SK-MEL-5 (cell line): ENCODE measurements around the gene SGPL1. TPM values are rescaled to one million over a fixed set of nuclear protein-coding genes. Genes with fewer than 3 reads are reported as not detected.
"Not testable (repeated sequence)": the region's sequence is repeated elsewhere in the genome, so short reads cannot be mapped to it uniquely, and the experiment has no call there.

Experiments used
- DNase-seq: peaks from one replicate; pipeline ENCODE4 v3.0.0-alpha.2; 2016; ENCODE audit warnings: low read depth, low spot score
- in situ Hi-C: cut with HindIII; loops from 2 replicates; pipeline ENCODE4 v1.10.0; 2016; ENCODE audit warnings: low sequenced_read_pairs, high pct_unique_total_duplicates, low pct_unique_long_range_greater_than_20kb
- small RNA-seq, 2 experiments: library from RNA; depleted of rRNA; stranded (forward); fragments of <200 nt; gene quantifications; one replicate each; pipeline ENCODE3, GENCODE V24; 2014
- total RNA-seq: library from RNA; depleted of rRNA; stranded (reverse); fragments of >200 nt; shearing (Covaris generic); gene quantifications from 2 replicates; pipeline ENCODE4 v1.2.3, GENCODE V29; 2014; rRNA removed

The SGPL1 gene
- total RNA-seq, 1 experiment from 2014 or later: 27.4 TPM

DNA sequence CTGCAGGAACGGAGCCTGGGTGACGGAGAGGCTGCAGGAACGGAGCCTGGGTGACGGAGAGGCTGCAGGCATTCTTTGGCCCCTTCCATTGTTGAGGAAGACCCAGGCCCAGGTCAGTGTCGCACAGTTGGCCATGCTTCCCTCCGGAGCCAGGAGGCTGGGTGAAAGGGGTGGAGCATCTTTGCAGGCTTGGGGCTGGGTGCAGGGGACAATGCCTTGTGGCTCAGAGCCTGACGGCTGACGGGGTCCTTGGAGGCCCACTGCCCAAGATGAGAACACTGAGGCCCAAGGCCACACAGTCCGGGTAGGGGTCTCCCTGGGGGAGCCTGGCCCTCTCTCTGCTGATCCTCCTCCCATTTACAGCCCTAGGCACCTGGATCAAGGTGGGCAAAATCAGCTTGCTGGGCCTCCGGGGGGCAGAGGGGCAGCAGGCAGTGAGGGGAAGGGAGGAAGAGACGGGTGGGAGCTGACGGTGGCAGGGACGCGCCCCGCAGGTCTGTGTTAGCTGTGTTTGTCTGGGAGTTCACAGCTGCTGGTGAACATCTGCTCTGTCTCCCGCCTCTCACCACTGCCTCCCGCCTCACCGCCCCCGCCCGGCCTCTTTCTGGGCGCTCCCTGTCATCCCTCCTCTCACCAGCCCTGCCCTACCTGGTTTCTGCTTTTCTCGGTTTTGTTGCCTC, 103.2 kb downstream of the SGPL1 start:
- DNase-seq: no peak
- in situ Hi-C loops: no loop called here

GRCh38 chr10:70919906-70920305, 104.2 kb downstream of the SGPL1 start:
- DNase-seq, in situ Hi-C loops: not testable (repeated sequence)

DNA sequence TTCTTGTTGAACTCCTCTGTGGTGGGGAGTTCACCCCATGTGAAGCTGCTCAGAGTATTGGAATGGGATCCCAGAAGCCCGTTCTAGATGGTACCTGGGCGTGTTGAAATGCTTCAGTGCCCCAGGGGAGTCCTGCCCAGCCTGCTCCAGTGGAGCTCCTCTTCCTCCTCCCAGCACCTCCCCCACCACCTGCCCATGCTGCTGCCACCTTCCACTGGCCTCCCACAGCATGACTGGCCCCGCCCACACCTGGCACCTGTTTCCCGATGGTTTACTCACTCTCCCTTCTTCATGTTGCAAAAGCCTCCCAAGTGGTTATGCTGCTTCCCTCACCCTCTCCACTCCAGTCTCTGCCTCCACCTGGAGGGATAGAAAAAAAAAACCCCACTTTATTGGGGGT, 104.8 kb downstream of the SGPL1 start:
- in situ Hi-C loops: no loop called here
- DNase-seq: no peak

DNA sequence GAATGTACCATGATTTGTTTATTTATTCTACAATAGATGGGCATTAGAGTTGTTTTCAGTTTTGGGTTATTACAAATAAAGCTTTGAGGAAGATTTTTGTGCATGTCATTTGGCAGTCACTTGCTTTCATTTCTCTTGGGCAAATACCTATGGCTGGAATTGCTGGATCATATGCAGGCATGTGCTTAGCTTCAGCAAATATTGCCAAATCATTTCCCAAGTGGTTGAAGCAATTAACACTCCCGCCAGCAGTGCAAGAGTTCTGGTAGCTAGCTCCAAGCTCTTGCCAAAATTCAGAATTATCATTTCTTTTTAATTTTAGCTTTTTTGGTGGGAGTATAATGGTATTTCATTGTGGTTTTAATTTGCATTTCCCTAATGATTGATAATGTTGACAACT, 105.5 kb downstream of the SGPL1 start:
- in situ Hi-C loops: no loop called here

GRCh38 chr10:70923696-70924095, 107.9 kb downstream of the SGPL1 start:
- DNase-seq: no peak
- in situ Hi-C loops: no loop called here

More for the DNA sequence above, 105.5 kb downstream of the SGPL1 start:
- no peak for DNase-seq

GRCh38 chr10:70925377-70926225, 109.9 kb downstream of the SGPL1 start:
- DNase-seq: peak; percentile 28
- in situ Hi-C loops: no loop called here

DNA sequence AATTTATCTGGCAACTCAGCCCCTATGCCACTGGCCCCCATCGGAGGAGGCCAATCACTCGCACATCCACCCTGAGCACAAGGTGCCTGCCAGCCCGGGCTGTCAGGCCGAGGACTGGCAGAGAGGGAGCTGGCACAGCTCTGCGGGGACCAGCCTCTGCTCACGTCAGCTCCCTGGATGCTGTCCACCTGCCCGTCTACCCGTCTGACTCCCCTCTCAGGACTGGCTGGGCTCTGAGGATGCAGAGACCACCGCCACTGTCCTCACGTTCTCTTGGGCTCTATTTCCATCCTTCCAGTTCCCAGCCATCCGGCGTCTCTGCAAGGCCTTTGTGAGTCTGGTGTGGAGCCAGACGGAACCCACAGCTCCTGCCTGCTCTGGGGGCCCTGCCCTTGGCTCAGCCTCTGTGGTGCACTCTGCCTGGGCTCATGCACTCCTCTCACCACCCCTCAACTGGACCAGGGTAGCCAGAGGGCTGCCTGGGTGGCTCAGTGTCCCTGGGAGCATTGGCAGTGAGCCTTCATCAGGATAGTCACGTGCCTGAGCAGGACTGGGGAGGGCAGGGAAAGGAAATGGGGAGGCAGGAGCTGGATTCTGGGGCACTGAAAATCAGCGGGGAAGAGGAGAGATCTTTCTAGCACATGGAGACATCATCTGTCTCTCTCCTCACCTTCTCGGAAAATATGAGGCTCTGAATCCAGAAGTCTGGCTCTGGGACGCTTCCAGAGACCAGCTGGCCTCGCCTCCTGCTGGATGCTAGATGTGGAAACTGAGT, 110.7 kb downstream of the SGPL1 start:
- DNase-seq: no peak
- in situ Hi-C loops: no loop called here

- DNase-seq: no peak
- in situ Hi-C loops: no loop called here
These were observed 111.6 kb downstream of the SGPL1 start for GRCh38 chr10:70927189-70927943.

DNA sequence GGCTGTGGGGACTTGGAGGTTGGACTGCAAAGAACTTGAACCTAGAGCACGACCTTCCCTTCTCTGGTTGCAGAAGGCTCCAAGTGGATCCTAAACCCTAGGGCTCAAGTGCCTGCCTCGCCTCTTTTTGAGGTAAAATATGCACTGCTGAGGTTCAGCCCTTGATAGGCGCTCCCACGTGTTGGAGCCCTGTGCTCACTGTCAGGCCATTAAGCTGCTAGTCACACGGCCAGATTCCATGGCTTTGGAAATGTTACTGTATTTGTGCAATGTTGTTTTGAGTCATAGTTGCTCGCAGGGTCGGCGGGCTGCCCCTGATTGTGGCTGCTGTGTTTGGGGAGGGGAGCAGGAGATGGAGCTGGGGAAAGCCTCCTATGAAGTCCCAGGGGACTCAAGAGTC, 112.4 kb downstream of the SGPL1 start:
- no peak for DNase-seq
- in situ Hi-C loops: no loop called here

DNA sequence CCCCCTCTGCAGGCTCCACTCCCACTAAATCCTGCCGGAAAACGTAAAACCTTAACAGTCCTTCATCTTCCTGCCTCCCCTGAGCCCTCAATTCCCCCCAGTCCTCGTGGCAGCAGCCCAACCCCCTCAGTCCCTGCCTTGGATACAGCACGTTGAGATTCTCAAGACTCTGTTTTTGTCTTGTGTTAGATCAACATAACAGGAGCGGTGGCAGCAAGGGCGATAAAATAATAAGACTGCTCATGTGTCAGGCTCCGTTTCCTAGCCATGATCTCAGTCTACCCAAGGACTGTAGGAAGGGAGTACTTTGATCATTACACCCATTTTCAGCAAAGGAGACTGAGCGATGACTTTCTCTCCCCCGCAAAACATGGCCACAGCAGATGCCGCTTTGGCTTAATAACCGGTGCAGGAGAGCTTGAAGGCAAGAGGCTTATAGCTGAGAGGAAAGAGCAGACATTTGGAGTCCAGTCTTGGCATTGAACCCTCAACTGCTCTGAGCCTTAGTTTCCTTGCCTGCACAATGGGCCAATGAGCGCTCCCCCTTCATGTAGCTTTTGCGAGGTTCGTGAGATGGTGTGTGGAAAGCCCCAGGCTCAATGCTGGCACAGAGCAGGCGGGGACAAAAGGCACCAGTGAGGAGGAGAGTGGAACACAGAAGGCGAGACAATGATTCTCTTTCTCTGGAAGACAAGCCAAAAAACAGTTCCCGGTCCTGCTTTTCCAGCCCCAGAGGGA, 114.7 kb downstream of the SGPL1 start:
- DNase-seq: no peak
- in situ Hi-C loops: no loop called here

Small RNAs within 50 kb of the gene (small RNA-seq; reads per million reads assigned to genes)
- gene RPS26P40: 0 reads per million in 2 experiments

Other genes starting within 250 kb of the SGPL1 start
- not detected in 2 replicates for gene PRF1, start 213.2 kb upstream of the SGPL1 start, total RNA-seq
- 0.16 TPM in 2 replicates for gene ADAMTS14, start 143.4 kb upstream of the SGPL1 start, total RNA-seq
- gene TBATA, start 30.6 kb upstream of the SGPL1 start, total RNA-seq: not detected in 2 replicates
- gene PCBD1, start 72.6 kb downstream of the SGPL1 start, total RNA-seq: 60.1 and 60.3 TPM in 2 replicates